NCI-H1048 (cell line): Measurements from ENCODE around the gene PLXNA4.

Experiments used
- DNase-seq: peaks from one replicate; lab custom pipeline; 2025; lab: John Stamatoyannopoulos, UW

The PLXNA4 gene

DNA sequence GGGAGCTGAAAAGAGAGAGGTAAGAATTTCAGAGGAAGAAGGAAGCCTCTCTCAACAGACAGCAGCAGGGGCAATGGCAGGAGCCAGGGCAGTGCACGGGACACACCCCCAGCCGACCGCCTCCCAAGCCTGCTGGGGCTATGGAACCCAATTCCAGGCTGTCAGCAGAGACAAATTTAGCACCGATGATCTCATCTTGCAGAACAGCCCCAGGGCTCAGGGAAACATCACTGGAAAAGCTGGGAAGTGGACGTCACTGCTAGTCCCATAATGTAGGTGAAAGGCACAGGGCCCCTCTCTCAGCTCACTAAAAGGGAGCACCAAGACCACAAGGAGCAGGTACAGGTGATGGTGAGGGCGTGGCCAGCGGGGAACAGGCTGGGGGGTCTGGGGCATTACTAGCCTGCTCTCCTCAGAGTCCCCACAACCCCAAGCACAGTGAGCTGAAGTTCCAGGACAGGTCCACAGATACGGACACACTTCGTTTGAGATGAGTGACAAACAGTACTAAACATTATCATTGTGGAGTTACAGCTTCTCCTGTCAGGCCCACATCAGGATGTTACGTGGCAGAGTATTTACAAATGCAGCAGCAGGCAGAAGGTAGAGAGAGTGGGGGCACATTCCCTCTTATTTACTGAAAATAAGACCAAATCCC, 103.7 kb downstream of the PLXNA4 start:
- no peak for DNase-seq

DNA sequence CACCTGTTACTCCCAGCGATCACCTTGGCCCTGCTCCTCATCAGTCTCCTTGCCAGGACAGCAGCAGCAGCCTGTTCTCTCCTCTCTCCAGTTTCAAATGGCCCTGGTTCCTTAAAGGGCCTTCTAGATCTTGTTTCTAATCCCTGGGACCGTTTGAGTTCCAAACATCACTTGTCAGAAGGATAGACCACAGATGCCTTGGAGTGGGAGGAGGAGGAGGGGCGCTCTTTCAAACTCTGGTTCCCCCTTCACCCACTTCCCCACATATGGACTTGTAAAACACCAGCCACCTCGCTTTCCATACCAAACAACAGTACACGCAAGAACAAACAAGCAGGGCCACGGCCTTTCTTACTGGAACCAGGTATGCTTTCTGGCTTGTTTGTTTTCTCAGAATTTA, 104.8 kb downstream of the PLXNA4 start:
- no peak for DNase-seq

DNA sequence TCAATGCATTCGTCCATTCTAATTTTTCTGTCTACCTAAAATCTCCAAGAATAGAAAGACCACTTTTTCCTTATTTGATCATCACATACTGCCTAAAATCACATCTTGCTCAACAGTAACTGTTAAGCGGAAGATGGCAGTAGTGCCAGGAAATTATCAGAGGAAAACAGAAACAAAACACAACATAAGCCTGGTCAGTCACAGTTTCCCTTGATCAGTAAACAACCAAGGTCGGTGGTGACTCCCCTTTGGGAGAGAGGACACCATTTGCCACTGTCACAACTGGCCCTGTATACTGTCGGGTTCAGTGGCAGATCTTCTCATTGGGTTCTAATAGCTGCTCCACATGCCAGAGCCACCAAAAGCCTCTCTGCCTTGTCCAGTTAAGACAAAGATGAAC, 106.6 kb downstream of the PLXNA4 start:
- no peak for DNase-seq

DNA sequence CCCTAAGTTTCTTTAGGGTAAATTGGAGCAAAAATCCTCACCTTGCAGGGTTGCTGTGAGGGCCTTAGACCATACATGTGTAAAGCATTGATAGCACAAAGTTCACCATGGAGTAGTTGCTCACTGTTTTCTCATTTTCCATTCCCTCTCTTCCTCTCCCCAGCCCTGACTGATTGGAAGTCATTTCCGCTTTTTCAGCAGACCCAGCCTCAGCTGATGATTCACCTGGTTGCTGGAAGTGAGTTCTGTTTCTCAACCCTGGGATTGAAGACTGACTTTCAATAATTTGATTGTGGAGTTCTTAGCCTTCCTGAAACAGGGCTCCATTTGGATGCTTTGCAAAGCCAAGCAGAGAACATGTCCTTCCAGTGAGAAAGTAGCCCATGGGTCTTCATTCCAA, 107.0 kb downstream of the PLXNA4 start:
- DNase-seq, result no peak

DNA sequence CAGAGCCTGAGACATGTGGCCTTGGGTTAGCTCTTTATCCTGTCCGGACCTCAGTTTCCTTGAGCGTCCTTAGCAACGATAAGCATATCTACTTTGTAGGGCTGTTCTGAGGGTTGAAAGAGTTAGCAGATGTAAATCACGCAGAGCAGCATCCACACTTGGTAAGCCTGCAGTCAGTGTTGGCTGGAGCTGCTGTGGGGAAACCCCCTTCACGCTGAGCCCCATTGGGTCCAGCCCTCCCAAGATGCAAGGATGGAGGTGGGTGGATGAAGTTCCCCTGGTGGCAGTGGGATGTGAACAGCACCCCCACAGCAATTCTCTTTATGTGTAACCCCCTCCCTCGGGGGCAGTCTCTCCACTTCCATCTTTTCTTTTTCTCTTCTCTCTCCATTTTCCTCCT, 109.9 kb downstream of the PLXNA4 start:
- no peak for DNase-seq

DNA sequence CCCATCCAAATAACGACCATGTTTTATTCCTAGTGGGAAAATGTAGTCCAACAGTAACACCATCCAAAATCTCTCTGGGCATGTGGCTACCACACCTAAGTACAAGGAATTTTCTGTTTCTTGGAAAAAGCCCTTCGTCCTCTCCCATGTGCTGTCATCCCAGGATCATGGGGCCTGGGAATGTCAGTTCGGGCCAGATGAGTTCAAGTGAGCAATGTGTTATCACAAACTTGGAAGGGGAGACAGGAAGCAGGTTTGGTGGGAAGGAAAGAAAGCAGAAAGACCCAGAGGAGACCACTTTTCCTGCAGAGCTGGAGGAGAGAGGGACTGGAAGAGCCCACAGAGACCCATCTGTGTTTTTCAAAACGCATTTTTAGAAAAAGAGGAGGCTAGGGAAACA, 110.8 kb downstream of the PLXNA4 start:
- DNase-seq, result no peak

DNA sequence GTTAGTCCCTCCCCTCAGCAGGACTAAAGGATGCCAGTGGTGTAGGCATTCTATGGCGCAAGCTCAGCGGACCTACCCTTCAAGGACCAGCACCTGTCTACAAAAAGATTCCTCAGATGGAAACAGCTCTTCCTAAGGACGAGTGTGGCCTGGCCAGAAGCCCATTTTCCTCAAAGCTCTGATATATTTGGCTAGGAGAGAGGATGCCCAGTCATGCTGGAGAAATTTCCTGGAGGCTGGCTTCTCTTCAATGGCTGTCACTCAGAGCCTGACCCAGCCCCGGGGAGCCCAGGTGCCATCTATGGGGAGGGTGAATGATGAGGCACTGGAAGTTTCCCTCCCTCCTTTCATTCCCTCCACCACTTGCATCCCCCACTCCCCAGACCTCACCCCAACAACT, 111.5 kb downstream of the PLXNA4 start:
- DNase-seq, result no peak

DNA sequence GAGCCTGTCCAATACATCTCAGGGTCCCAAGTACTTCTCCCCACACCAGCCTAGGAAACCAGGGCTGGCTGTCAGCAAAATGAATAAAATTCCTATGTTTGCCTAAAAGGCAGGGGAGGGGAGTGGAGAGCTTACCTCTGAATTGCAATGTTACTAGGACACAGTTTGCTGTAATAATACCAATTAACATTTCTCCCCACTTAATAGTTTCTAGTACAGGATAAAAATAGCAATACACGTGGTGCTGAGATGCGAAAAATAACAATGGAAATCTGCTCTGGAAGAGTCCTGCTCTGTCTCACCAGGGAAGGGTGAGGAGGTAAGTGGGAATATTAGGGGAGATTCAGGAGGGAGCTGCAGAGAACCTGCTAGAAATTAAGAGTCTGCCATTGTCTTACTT, 112.3 kb downstream of the PLXNA4 start:
- DNase-seq, result no peak

DNA sequence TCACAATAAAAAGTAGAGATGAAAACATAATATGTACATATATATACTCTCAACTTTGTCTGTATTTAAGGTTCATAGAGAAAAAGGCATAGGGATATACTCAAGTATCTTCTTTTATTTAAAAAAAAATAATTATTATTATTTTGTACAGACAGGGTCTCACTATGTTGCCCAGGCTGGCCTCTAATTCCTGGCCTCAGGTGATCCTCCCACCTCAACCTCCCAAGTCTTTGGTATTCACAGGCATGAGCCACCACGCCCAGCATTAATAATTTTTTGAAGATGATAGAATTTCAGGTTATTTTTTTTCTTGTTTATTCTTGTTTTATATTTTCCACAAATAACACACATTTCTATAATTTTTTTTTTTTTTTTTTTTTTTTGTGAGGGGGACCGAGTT, 113.8 kb downstream of the PLXNA4 start:
- DNase-seq, result no peak

DNA sequence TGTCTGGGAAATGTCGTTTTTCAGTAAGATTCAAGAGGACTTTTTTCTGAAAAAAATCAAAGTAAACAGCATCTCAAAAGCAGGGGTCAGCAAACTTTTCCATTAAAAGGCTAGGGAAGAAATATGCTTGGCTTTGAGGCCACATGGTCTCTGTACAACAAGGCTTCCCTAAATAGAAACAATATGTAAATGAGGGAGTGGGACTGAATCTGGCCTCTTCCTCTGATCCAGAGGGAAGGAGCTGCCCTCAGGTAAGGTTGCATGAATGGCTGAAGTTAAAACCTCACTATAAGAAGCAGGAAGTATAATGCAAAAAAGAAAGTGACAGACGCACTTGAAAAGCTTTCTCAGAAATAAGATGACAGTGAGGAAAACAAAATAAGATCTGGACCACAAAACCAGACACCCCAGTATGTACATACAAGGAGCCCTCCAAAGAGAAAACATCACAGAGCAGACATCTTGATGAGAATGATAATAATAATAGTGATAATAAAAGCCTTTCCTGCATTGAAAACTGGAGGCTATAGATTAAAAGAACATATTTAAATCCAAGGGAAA, 115.2 kb downstream of the PLXNA4 start:
- DNase-seq, result no peak

DNA sequence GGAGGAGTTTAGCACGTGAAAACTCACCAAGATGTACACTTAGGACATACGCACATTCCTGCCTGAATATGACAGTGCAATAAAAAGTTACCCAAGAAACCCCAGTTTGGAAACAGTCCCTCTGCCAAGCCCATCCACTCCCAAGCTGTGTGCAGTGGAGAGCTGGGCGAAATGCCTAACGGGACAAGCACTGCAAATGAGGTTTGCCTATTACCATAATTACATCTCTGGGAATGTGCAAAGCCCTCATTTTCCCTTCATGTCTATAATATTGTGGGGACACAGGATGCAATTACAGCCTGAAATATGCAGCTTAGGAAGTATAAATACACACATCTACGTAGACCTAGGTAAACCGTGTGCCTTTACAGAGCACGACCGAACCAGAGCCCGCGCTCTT, 117.5 kb downstream of the PLXNA4 start:
- no peak for DNase-seq

DNA sequence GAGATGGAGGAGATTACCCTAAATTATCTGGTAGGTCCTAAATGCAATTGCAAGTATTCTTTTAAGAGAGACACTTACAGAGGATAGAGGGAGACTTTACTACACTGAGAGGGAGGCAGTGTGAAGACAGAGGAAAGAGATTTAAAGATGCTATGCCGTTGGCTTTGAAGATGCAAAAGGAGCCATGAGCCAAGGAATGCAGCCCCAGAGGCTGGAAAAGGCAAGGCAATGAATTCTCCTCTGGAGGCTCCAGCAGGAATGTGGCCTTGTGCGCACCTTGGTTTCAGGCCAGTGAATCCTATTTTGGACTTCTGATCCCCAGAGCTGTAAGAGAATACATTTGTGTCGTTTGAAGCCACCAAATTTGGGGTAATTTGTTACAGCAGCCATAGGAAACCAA, 118.6 kb downstream of the PLXNA4 start:
- DNase-seq, result no peak

DNA sequence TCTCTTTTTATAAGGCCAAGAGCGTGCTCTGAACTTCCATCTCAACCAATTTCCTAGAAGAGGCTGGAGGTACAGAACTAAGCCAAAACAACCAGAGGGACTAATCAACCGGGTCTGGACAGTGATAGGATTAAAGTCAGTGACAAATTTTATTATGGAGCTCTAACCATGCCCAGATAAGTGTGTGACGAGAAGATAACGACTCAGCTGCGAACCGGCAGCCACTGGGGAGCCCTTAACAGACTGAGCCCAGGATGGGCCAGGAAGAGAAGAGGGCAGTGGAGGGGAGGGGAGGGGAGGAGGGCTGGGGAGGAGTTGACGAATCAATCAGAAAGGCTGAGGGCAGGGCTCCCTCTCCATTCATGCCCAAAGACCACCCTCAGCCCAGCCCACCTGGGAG, 119.9 kb downstream of the PLXNA4 start:
- no peak for DNase-seq

DNA sequence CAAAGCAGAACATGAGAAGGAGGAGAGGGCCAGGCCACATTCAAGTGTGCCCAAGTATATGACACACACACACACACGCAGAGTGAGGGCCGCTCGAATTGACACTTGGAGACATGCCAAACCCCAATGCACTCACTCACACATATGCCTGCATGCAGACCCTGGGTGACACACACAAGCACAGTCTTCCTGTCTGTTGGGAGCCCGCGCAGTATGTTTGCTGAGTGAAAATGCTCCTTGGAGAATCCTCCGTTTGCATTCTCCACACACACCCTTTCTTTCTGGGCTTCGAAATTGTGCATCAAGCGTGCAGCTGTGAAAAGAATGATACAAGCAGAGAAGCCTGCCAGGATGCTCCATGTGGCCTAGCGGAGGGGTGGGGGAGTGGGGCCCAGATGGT, 120.9 kb downstream of the PLXNA4 start:
- DNase-seq, result no peak

DNA sequence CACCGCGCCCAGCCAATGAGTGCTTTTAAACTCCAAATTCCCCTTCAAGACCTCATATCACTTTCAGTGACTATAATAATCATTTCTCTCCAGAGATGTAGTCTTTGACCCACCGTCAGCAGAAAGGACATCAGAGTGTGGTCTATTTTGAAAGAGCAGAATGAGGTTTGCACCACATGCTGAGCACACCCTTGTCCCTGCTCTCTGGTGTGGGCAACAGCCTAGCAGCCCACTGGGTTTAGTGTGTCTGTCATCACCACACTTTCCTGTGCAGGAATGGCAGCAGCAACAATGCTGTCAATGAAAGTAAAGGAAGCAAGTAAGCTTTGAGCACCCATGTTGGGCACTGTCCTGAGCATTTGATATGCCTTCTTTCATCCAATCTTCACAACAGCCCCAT, 122.4 kb downstream of the PLXNA4 start:
- DNase-seq, result no peak

DNA sequence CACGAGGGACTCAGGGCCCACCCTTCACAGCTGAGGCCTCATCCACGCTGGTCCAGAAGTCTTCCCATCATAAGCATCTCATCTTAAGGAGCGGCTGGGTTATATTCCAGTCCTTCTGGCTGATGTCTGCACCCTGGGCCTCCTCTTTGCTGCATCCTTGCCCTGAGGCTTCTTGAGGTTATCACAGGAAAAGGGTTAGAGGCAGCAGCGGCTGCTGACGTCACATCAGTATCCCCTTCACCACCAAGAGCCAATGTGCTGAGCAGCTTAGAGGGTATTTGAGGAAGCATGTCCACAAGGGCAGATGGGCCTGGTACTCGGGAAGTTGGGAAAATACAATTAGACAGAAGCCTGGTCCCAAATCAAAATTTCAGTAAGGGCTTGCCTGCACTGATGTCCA, 125.1 kb downstream of the PLXNA4 start:
- no peak for DNase-seq

DNA sequence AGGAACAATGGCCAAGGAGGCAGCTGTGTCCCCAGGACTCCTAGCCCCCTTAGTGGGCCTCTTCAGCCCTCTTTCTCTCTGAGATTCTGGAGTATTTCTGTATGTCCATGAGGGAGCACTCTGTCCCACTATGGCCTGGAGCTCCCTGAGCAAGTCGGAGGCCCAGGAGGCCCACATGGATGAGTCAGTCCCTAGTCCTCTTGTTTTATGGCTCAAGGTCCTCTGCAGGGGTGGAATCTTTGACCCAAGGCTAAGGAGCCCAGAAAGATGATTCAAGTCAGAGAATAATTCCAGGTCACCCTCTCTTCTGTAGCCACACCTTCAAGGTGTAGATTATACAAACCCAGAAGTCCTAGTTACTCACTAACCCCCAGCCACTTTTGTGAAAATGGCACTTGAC, 125.6 kb downstream of the PLXNA4 start:
- no peak for DNase-seq

DNA sequence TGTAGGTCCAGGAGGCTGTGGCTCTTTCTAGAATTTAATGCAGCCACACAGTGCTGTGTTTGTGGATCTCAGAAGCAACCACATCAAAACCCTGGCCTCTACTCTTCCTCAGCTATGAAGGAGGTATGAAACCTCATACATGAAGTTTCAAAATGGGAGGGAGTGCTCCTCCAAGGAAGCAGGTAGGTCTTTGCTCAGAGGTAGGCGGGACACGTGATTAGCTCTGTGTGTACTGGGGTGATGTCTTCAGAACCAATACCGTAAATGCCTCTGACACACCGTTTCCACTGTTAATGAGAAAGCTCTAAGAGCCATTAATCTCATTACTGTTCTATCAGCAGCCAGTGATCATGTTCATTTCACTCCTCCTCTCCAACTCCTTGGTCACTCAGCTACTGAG, 126.1 kb downstream of the PLXNA4 start:
- no peak for DNase-seq

DNA sequence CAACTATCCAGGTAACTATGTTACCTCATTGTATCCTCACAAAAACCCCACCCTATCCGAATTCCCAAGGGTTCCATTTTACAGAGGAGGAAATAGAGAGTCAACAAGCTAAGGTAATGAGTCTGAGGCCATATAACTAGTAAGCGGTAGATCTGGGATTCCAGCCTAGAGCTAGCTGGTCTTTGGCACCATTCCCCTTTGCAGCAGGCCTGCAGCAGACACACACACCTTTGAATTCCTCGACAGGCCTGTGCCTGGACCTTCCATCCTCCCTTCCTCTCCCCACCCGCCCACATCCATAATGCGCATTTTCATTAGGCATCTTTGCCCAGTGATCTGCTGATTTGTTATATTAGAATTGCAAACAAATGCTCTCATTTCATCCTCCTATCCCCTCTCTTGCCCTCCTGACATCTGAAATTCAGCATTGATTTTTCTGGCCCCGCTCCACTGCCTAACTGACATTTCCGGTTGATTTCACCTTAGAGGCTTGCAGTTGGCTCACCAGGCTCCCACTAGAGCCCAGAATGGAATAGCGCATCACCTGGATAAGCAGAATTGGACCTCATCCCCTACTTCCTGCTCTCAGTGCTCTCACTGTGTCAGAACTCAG, 129.5 kb downstream of the PLXNA4 start:
- DNase-seq, result no peak

DNA sequence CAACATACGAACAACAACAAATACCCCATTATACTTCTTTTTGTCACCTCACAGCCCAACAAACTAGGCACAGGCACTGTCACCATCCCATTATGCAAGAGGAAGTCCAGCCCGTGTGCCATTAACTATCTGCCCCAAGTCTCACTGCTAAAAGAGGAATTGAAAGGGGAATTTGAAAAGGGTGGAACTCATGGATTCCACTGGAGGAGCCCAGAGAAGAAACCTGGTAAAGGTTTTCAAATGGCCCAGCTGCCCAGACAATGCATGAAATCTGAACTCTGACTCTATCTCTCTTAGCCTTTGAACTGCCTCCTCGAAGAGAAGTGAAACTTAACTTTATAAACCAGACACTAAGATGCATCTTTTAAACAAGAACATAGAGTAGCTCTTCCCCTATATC, 130.0 kb downstream of the PLXNA4 start:
- no peak for DNase-seq

DNA sequence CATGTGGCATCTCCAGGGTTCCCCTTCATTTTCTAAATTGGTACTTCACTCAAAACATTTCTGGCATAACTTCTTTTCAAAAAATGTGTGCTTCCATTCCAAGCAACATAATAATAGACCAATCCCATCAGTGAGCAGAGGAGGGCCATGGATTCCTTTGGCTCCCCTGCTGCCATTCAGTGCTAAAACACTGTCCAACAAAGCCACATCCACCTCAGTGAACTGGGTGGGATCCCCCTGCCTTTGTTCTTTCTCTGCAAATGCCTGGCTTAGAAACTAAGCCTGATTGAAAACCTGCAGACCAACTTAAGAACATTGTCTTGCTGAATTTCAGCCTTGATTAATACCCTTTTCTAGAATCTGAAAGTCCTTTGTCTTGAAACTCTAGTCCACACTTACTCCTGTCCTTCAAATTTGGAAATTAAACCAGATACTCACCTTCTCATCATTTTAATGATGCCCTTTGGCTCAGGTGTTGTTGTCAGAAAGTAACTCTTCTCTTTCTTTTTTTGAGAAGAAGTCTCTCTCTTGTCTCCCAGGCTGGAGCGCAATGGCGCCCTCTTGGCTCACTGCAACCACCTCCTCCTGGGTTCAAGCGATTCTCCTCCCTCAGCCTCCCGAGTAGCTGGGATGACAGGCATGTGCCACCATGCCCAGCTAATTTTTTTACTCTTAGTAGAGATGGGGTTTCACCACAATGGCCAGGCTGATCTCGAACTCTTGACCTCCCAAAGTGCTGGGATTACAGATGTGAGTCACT, 132.3 kb downstream of the PLXNA4 start:
- DNase-seq, result no peak

DNA sequence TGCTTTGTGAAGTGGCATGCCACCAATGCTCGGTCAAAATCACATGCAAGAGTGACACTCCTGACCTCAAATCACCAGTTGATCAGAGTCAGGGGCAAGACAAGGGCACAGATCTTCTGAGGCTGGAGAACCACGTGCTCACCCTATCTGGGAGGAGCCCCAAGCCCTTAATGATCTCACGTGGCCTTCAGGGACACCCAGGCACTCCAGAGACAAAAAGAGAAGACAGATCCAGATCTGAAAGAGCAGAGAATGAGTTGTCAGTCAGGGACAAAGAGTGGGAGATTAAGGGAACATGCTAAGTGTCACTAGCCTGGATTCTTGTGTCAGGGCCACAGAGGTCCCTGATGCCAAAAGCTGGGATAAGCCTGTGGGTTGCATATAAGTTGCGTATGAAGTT, 134.3 kb downstream of the PLXNA4 start:
- DNase-seq, result no peak

DNA sequence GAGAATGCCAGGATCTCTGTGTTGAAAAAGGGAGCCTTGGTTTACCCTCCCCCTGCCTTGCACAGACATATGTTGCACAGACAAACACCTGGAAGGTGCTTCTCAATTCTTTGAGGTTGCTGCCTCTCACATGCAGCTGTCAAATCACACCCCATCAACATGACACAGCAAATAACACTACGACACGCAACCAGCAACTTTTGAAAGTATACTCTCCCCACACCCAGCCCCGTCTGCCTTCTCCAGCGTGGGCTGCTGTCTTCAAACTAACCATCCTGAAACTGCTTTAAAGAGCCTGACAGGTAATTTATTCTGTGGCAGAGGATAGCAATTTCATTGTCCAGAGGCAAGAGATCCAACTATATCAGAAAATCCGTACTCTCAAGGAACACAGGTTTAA, 136.1 kb downstream of the PLXNA4 start:
- no peak for DNase-seq
